HG02678 (cell line): Measurements from ENCODE around the gene DENR.

Experiments
- ATAC-seq: cut with Tn5 transposase; IDR thresholded peaks from one replicate; pipeline ENCODE4 v1.9.1; 2021; ENCODE audit warnings: mild to moderate bottlenecking, moderate library complexity; ENCODE audit not compliant: unreplicated experiment

DENR gene

GRCh38 chr12:122813310-122813713 lies 60.7 kb downstream of the DENR start:
- ATAC-seq: peak; percentile 58

GRCh38 chr12:122819209-122819785 lies 66.7 kb downstream of the DENR start:
- ATAC-seq: no peak

- ATAC-seq: no peak
These were observed 67.5 kb downstream of the DENR start for GRCh38 chr12:122820138-122820537.
